ENCODE measurements around the gene RNASE4. TPM values are rescaled to one million over a fixed set of nuclear protein-coding genes. Genes with fewer than 3 reads are reported as not detected.

The RNASE4 gene
- total and polyA plus RNA-seq, 10 of the 15 experiments (the other 5 are each of a cell fraction or from before 2014, with no cell fraction given) = 0.87 to 2.6 (median 1.3) TPM

- TF ChIP-seq RFX5 (IDR thresholded peaks at IDR 0.05; ENCODE audit: low read depth, low read length) (no peak), FOS (IDR thresholded peaks at IDR 0.05; ENCODE audit: borderline replicate concordance, extremely low read depth, insufficient read length) (no peak), ATF7 (IDR thresholded peaks at IDR 0.05; ENCODE audit: low read depth) (no peak), RAD51 (IDR thresholded peaks at IDR 0.05) (no peak), REST (IDR thresholded peaks at IDR 0.05; ENCODE audit: low read depth, low read length) (no peak)
- TF ChIP-seq, protein P1, sequence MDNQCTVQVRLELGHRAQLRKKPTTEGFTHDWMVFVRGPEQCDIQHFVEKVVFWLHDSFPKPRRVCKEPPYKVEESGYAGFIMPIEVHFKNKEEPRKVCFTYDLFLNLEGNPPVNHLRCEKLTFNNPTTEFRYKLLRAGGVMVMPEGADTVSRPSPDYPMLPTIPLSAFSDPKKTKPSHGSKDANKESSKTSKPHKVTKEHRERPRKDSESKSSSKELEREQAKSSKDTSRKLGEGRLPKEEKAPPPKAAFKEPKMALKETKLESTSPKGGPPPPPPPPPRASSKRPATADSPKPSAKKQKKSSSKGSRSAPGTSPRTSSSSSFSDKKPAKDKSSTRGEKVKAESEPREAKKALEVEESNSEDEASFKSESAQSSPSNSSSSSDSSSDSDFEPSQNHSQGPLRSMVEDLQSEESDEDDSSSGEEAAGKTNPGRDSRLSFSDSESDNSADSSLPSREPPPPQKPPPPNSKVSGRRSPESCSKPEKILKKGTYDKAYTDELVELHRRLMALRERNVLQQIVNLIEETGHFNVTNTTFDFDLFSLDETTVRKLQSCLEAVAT (IDR thresholded peaks at IDR 0.05) = no peak
- TF ChIP-seq, protein P2, sequence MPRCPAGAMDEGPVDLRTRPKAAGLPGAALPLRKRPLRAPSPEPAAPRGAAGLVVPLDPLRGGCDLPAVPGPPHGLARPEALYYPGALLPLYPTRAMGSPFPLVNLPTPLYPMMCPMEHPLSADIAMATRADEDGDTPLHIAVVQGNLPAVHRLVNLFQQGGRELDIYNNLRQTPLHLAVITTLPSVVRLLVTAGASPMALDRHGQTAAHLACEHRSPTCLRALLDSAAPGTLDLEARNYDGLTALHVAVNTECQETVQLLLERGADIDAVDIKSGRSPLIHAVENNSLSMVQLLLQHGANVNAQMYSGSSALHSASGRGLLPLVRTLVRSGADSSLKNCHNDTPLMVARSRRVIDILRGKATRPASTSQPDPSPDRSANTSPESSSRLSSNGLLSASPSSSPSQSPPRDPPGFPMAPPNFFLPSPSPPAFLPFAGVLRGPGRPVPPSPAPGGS (IDR thresholded peaks at IDR 0.05; ENCODE audit: borderline replicate concordance, insufficient read depth, low read depth, low read length, poor library complexity, severe bottlenecking) = no peak
Measured at GRCh38 chr14:20698934-20699333, 14.6 kb downstream of the RNASE4 start (continued).

Data from GM12878 (cell line).